HCT116 (cell line): ENCODE measurements around the gene RET. TPM values are rescaled to one million over a fixed set of nuclear protein-coding genes. Genes with fewer than 3 reads are reported as not detected.
A peak's percentile ranks its signal among the peaks of the same experiment; 100 is the strongest.

Experiments
- ATAC-seq: fragments of 200-7000 bp; cut with Tn5 transposase; 2 replicates; pipeline ENCODE4 v1.9.1; 2020; ENCODE audit warnings: mild to moderate bottlenecking, moderate library complexity
- BruUV-seq: library from RNA; stranded (reverse); fragments of 400-500 nt; replicated peaks from 2 replicates; lab custom pipeline; 2021; lab: Mats Ljungman, UMichigan
- CTCF ChIA-PET: fragments of 300-600 bp; sonication (Branson Sonifier 250); formaldehyde crosslinking; loops from one replicate; lab custom pipeline; 2021; ENCODE audit warnings: antibody characterized with exemption; lab: Charles Lee
- POLR2A ChIA-PET: fragments of 300-600, 350-600 bp; sonication (Branson Sonifier 250); formaldehyde crosslinking; loops from one replicate; lab custom pipeline; 2021; ENCODE audit warnings: antibody characterized with exemption; lab: Charles Lee
- RAD21 ChIA-PET, 2 experiments: fragments of 300-600 bp; sonication (Branson Sonifier 250); formaldehyde crosslinking; loops; one replicate each; lab custom pipeline; 2023; ENCODE audit warnings: low total read pairs in 2 of 2; ENCODE audit not compliant: uncharacterized antibody in 2 of 2, unreplicated experiment in 2 of 2, low non-redundant PET in 1 of 2; lab: Charles Lee
- DNase-seq: peaks from one replicate; pipeline ENCODE4 v3.0.0-alpha.2; 2010; ENCODE audit warnings: low read depth, low spot score
- H2AFZ ChIP-seq: fragments of 200-600 bp; shearing (Covaris generic), sonication (generic); 2 replicates; pipeline ENCODE4 v1.6.1; 2017; ENCODE audit warnings: low read depth, mixed run types, mixed read lengths, antibody characterized with exemption, low read length; ENCODE audit not compliant: poor library complexity, severe bottlenecking
- H3K27ac ChIP-seq: 2 replicates; pipeline ENCODE4 v1.5.1; 2012; ENCODE audit warnings: low read depth, low read length
- H3K27me3 ChIP-seq: fragments of 200-600 bp; sonication (generic); 2 replicates; pipeline ENCODE4 v1.6.1; 2016; ENCODE audit warnings: mixed run types, low read length, mixed read lengths; ENCODE audit not compliant: insufficient read depth
- H3K36me3 ChIP-seq, 2 experiments: fragments of 200-500 bp in 1 of 2; fragments of 200-600 bp in 1 of 2; sonication (Bioruptor generic) in 1 of 2; sonication (generic) in 1 of 2; 2 replicates each; pipeline versions ENCODE4 v1.5.1 to v1.6.1; 2014 to 2016; ENCODE audit warnings: low read length in 2 of 2, inconsistent platforms in 1 of 2, mixed read lengths in 1 of 2, mixed run types in 1 of 2; ENCODE audit not compliant: insufficient read depth in 2 of 2, control insufficient read depth in 1 of 2
- H3K4me1 ChIP-seq, 2 experiments: fragments of 200-600 bp in 1 of 2; sonication (generic) in 1 of 2; 2 replicates each; pipeline versions ENCODE4 v1.5.1 to v1.6.1; 2012 to 2017; ENCODE audit warnings: low read length in 2 of 2, inconsistent platforms in 1 of 2, mild to moderate bottlenecking in 1 of 2, mixed read lengths in 1 of 2, mixed run types in 1 of 2, moderate library complexity in 1 of 2; ENCODE audit not compliant: insufficient read depth in 2 of 2, control insufficient read depth in 1 of 2
- H3K4me2 ChIP-seq: fragments of 200-600 bp; sonication (generic); 2 replicates; pipeline ENCODE4 v1.6.1; 2017; ENCODE audit warnings: mixed run types, low read length, mixed read lengths
- H3K4me3 ChIP-seq, 2 experiments: fragments of 200-600 bp in 1 of 2; sonication (generic) in 1 of 2; replicated peaks in 1 of 2; 2 replicates each; pipeline ENCODE4 v1.5.1; 2011 to 2016; ENCODE audit warnings: low read length in 2 of 2, control low read depth in 1 of 2, low read depth in 1 of 2, mild to moderate bottlenecking in 1 of 2, mixed read lengths in 1 of 2, mixed run types in 1 of 2
- H3K79me2 ChIP-seq: fragments of 200-600 bp; sonication (generic); 2 replicates; pipeline ENCODE4 v1.6.1; 2017; ENCODE audit warnings: mild to moderate bottlenecking, mixed run types, low read length, moderate library complexity, mixed read lengths; ENCODE audit not compliant: insufficient read depth
- H3K9ac ChIP-seq: fragments of 200-600 bp; sonication (generic); 2 replicates; pipeline ENCODE4 v1.6.1; 2016; ENCODE audit warnings: low read length, mixed read lengths
- H3K9me2 ChIP-seq: fragments of 200-600 bp; sonication (generic), shearing (Covaris generic); 2 replicates; pipeline ENCODE4 v1.6.1; 2017; ENCODE audit warnings: mixed run types, mild to moderate bottlenecking, moderate library complexity; ENCODE audit not compliant: insufficient read depth
- H3K9me3 ChIP-seq, 2 experiments: fragments of 200-500 bp in 1 of 2; fragments of 200-600 bp in 1 of 2; sonication (Bioruptor generic) in 1 of 2; sonication (generic) in 1 of 2; 2 replicates each; pipeline ENCODE4 v1.6.1; 2014 to 2017; ENCODE audit warnings: low read length in 2 of 2, mixed read lengths in 2 of 2, inconsistent platforms in 1 of 2, low read depth in 1 of 2, mild to moderate bottlenecking in 1 of 2, mixed run types in 1 of 2, moderate library complexity in 1 of 2; ENCODE audit not compliant: control insufficient read depth in 1 of 2, insufficient read depth in 1 of 2
- H4K20me1 ChIP-seq: fragments of 200-600 bp; sonication (generic), shearing (Covaris generic); 2 replicates; pipeline ENCODE4 v1.6.1; 2017; ENCODE audit warnings: mixed run types, mild to moderate bottlenecking, moderate library complexity; ENCODE audit not compliant: insufficient read depth
- EZH2 ChIP-seq: fragments of 200-600 bp; sonication (generic); IDR thresholded peaks from 2 replicates; pipeline ENCODE4 v1.6.1; 2017; ENCODE audit warnings: antibody characterized with exemption, mixed run types
- EZH2phosphoT487 ChIP-seq: fragments of 200-600 bp; IDR thresholded peaks from 2 replicates; pipeline ENCODE4 v1.6.1; 2018; ENCODE audit warnings: antibody characterized with exemption, borderline replicate concordance
- JUND ChIP-seq: IDR thresholded peaks from 2 replicates; pipeline ENCODE4 v1.6.1; 2012
- POLR2AphosphoS5 ChIP-seq: IDR thresholded peaks from 2 replicates; pipeline ENCODE4 v1.6.1; 2011; ENCODE audit warnings: mild to moderate bottlenecking, low read depth, low read length, moderate library complexity
- RAD21 ChIP-seq: IDR thresholded peaks from 2 replicates; pipeline ENCODE4 v1.6.1; 2012; ENCODE audit warnings: low read depth, mild to moderate bottlenecking
- SIN3A ChIP-seq: IDR thresholded peaks from 2 replicates; pipeline ENCODE4 v1.6.1; 2012; ENCODE audit warnings: low read depth
- SP1 ChIP-seq: IDR thresholded peaks from 2 replicates; pipeline ENCODE4 v1.6.1; 2012; ENCODE audit warnings: low read depth
- SRF ChIP-seq: IDR thresholded peaks from 2 replicates; pipeline ENCODE4 v1.6.1; 2012; ENCODE audit warnings: low read depth
- ZFX ChIP-seq: fragments of 450-650 bp; IDR thresholded peaks from 2 replicates; pipeline ENCODE4 v1.6.1; 2017
- intact Hi-C: fragments of 100-400 bp; cut with micrococcal nuclease; formaldehyde crosslinking; loops from 2 replicates; pipeline ENCODE4 v1.10.0; 2022
- total RNA-seq: library from RNA; stranded (reverse); gene quantifications from one replicate; pipeline ENCODE4 v1.2.1, GENCODE V29; 2021; ENCODE audit not compliant: unreplicated experiment
- TF ChIP-seq, protein P1 (sequence below): IDR thresholded peaks from 2 replicates; pipeline ENCODE4 v1.6.1; 2012
- TF ChIP-seq, protein P2 (sequence below), 3 experiments: fragments of 200-600 bp in 1 of 3; sonication (generic) in 1 of 3; IDR thresholded peaks in 2 of 3; conservative IDR thresholded peaks in 1 of 3; 2 replicates each; pipeline ENCODE4 v1.5.1; 2012 to 2017; ENCODE audit warnings: low read depth in 2 of 3, low read length in 2 of 3, antibody characterized with exemption in 1 of 3, borderline replicate concordance in 1 of 3, control low read depth in 1 of 3, mild to moderate bottlenecking in 1 of 3, mixed read lengths in 1 of 3, mixed run types in 1 of 3, moderate library complexity in 1 of 3; ENCODE audit not compliant: insufficient read depth in 1 of 3

Gene RET
- total RNA-seq, 1 experiment from 2014 or later, result 5.9 TPM

DNA sequence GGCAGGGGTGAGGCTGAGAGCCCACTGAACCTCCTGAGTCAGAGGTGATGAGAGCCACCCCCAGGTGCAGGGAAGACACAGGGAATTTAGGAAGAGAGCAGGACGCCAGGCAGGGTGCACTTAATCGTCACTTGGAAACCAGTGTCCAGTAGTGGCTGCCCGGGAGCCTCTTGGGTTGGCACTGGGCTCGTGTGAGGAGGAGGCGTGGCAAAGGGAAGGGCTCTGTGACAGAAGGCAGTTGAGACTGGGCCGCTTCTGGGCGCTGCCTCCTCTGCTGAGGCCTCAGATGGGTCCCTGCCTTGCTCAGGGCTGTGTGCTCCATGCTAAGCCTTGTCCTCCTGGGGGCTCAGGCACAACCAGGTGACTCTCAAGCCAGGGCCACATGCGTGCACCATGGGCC, 13.3 kb downstream of the RET start:
- Histone ChIP-seq H2AFZ (no peak overlapping the region), H3K79me2 (no peaks in the 10 kb centered on the region), H3K27ac (no peak overlapping the region), H3K27me3 (no peaks in the 10 kb centered on the region), H3K9ac (no peak overlapping the region), H3K36me3 (no peaks in the 10 kb centered on the region), H4K20me1 (no peaks in the 10 kb centered on the region), H3K4me1 (no peaks in the 10 kb centered on the region), H3K4me3 (no peak overlapping the region), H3K9me2 (no peaks in the 10 kb centered on the region), H3K9me3 (no peaks in the 10 kb centered on the region), H3K4me2 (no peak overlapping the region)
- ATAC-seq (no peak), DNase-seq (no peak)
- no peak for TF ChIP-seq SIN3A
- TF ChIP-seq, protein P1, sequence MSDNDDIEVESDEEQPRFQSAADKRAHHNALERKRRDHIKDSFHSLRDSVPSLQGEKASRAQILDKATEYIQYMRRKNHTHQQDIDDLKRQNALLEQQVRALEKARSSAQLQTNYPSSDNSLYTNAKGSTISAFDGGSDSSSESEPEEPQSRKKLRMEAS, result no peak
- TF ChIP-seq RAD21, result no peak
- no peak for TF ChIP-seq JUND
- TF ChIP-seq SP1, result no peak
- TF ChIP-seq ZFX, result no peak
- POLR2A ChIA-PET, result no interaction called here
- CTCF ChIA-PET, result no interaction called here
- intact Hi-C loops, result no loop called here
- RAD21 ChIA-PET, result no interaction called here
- BruUV-seq, result no TSS peak

DNA sequence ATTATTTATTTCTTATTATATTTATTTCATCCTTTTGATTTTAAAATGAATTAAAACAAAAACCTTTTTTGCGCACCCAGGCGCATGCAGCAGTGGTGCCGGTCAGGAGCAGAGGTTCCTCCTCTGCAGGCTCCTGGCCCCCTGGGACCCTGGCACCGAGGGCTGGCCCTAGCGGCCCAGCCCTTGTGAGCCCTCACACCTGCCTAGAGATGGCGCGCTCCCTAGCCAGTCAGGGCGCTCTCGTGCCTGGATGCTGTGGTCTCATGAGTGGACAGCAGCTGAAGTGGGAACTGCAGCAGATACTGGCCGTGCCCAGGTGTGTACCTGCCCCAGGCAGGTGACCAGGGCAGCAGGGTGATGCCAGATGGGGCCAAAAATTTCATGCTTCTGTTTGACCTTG, 13.8 kb downstream of the RET start:
- Histone ChIP-seq H3K9ac (no peak overlapping the region), H3K36me3 (no peaks in the 10 kb centered on the region), H3K4me2 (no peak overlapping the region), H3K9me2 (no peaks in the 10 kb centered on the region), H3K9me3 (no peaks in the 10 kb centered on the region), H4K20me1 (no peaks in the 10 kb centered on the region)
- intact Hi-C loops, result no loop called here
- DNase-seq, result no peak
- ChIA-PET RAD21 (no interaction called here), POLR2A (no interaction called here)
- TF ChIP-seq, protein P2, sequence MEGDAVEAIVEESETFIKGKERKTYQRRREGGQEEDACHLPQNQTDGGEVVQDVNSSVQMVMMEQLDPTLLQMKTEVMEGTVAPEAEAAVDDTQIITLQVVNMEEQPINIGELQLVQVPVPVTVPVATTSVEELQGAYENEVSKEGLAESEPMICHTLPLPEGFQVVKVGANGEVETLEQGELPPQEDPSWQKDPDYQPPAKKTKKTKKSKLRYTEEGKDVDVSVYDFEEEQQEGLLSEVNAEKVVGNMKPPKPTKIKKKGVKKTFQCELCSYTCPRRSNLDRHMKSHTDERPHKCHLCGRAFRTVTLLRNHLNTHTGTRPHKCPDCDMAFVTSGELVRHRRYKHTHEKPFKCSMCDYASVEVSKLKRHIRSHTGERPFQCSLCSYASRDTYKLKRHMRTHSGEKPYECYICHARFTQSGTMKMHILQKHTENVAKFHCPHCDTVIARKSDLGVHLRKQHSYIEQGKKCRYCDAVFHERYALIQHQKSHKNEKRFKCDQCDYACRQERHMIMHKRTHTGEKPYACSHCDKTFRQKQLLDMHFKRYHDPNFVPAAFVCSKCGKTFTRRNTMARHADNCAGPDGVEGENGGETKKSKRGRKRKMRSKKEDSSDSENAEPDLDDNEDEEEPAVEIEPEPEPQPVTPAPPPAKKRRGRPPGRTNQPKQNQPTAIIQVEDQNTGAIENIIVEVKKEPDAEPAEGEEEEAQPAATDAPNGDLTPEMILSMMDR (IDR thresholded peaks at IDR 0.05 in 2 of 3, conservative IDR thresholded peaks at IDR 0.05 in 1 of 3; ENCODE audit: borderline replicate concordance in 1 of 3, insufficient read depth in 1 of 3, low read depth in 2 of 3, low read length in 2 of 3), result 0 out of 6 replicates have a peak, but pooled peaks of 1 of the 3 experiments have one; percentile 9
- TF ChIP-seq SRF, result no peak
- TF ChIP-seq EZH2, result no peak
- no peak for TF ChIP-seq POLR2AphosphoS5
- TF ChIP-seq JUND, result no peak
- TF ChIP-seq EZH2phosphoT487, result no peak
- TF ChIP-seq, all 23 proteins: peak for 1
- Histone ChIP-seq H3K27me3 (no peaks in the 10 kb centered on the region), H3K4me1 (no peaks in the 10 kb centered on the region), H2AFZ (no peak overlapping the region), H3K27ac (no peak overlapping the region), H3K4me3 (no peak overlapping the region), H3K79me2 (no peaks in the 10 kb centered on the region)
- peak; percentile 51; the same call in 1 of the 2 replicates for ATAC-seq
- BruUV-seq, result no TSS peak
- CTCF ChIA-PET, result no interaction called here
